HL-60 (cell line): ENCODE results near the gene RETREG2.

Source experiments
- CTCF ChIP-seq: IDR thresholded peaks from one replicate; pipeline ENCODE4 v1.5.1; 2011; ENCODE audit warnings: low read length, control low read depth, inconsistent platforms; ENCODE audit not compliant: insufficient read depth
- GABPA ChIP-seq: IDR thresholded peaks from 2 replicates; pipeline ENCODE4 v1.6.1; 2012; ENCODE audit warnings: low read depth
- POLR2AphosphoS5 ChIP-seq: IDR thresholded peaks from 2 replicates; pipeline ENCODE4 v1.6.1; 2012; ENCODE audit warnings: low read depth
- REST ChIP-seq: IDR thresholded peaks from 2 replicates; pipeline ENCODE4 v1.6.1; 2012; ENCODE audit warnings: low read depth; ENCODE audit not compliant: insufficient replicate concordance
- SPI1 ChIP-seq: IDR thresholded peaks from 2 replicates; pipeline ENCODE4 v1.6.1; 2012; ENCODE audit warnings: low read depth, mild to moderate bottlenecking, borderline replicate concordance

GRCh38 chr2:219214141-219214540, 36.1 kb downstream of the RETREG2 start:
- TF ChIP-seq CTCF (no peak), POLR2AphosphoS5 (no peak), REST (no peak), GABPA (no peak), SPI1 (no peak)
